Measurements from ENCODE around the gene DST.

Gene DST

DNA sequence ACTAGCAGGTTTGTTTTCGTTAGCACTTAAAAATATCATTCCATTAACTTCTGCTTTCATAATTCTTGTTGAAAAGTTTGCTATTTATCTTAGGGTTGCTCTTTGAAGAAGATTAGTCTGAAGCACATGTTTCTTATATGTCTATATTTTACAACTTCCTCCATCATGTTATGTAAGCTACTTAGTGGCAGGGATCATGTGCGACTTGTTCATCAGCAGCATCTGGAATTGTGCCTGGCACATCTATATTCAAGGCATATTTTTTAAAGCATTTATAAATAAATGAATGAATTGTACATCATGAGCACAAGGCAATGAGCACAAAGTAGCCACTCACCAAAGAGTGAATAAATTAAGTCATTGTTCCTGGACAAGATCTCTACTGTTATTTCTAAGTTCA is 208.1 kb downstream of the DST start:
- no peak for DNase-seq (ENCODE audit: low spot score)

DNA sequence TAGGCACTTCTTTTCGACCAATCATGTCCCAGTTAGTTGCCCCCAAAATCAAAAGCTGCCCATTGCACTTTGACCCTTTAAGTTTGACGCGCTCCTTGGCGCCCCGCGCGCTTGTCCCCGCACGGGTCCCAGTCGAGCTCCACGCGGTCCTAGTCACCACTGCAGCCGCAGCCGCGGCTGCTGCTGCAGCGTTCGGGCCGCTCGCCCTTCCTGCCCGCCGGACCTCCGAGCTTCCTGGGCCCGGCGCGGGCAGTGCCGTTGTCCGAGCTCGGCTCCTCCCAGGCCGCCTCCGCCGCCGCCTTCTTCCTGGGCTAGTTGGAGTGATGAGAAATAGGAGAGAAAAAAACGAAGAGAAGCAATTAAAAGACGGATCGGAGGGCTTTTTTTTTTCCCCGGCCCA is 209.6 kb downstream of the DST start:
- DNase-seq (ENCODE audit: low spot score), result no peak

DNA sequence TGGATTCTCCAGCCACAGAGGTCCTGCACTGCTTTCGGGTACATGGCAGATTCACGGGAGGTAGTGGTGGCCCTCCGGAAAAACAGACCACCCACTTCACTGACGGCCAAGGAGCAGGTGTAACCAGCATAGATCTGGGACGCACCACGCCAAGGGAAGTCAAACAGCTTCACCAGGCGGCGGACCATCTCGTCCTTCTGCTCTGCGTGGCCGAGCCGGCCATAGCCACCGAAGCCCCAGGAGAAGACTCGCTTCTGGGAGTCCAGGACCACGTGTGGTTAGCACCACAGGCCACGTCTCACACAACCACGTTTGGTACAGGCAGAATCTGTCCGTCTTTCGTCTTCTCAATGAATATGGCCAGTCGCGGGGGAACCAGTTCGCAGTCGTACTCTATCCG is 210.5 kb downstream of the DST start:
- no peak for DNase-seq (ENCODE audit: low spot score)

DNA sequence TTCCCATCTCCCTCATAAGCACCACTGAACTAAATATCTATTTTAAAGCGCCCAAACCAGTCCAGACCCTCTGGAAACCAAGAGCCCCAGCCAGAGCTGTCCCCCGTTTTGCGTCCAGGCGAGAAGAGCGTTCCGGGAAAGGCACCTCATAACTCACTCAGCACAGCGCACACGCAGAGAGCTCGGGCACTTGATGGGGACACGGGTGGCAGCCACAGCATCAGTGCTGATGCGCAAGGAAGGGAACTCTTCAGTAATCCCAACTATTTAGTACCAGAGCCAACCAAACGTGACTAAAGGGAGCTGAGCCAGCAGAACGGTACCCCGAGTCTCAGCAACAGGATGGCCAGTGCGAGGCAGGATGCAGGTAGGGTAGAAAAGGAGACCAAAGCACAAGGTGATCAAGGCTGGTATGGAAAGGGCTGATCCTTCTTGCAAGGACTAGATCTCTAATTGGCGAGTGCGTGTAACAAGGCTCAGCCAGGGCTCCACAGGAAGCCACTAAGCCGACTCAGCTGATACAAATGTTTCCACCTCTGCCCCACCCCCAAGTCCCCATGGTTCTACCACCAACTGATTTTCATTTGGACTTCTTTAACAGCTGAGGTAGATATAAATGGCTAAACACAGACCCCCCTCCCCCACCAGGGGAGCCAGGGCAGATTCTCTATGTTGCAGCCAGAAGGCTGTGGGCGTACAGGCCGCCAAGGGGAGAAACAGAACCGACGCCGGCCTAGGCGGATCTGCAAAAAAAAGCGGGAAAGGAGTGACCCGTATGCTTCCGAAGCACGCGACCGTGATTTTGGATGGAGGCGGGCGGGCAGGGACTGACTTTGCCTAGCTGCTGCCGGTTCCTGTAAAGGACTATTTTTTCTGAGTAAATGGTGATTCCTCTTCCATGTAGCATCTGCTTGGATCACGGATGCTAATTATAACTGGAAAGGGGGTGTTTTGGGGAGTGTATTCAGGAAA is 211.8 kb downstream of the DST start:
- no peak for DNase-seq (ENCODE audit: low spot score)

DNA sequence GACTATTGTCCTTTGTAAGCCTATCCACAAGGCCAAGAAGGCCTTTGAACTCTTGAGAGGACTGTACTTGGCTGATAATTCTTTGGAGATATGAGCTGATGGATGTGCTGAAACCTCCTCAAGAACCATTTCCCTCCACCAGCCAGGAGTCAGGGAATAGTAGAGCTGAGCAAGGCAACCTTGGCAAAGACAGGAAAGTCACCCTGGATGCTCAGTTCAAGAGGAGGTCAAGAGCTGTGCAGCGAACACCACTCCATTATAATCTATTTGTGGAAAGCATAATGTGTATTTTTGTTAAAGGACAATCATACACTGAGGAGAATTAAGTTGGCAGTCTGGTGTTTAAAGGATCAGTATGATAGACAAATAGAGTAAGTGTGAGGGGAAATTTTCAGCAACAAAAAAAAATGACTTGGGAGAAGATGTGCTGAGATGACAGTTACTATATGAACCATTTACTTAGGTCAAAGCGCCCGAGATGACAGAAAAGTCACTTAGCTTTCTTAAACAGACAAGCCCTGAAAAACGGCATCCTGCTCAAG is 218.1 kb downstream of the DST start:
- no peak for DNase-seq (ENCODE audit: low spot score)

DNA sequence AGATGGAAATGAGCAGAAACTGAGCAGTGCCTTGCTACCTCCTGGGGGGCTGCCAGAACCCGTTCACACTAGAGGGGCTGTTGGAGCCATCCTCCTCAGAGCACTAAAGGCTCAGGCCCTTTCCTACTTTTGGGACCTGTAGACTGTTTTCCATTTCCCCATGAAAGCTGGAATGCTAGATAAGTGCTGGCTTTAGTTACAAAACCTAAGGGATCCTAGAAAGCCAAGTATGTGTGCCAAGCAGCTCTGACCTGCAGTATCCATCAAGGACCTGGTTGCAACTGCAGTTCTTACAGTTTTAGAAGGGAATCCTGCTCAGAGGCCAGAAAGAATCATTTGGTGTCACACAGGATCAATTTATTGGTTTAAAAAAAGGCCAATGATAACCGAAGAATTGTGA is 218.6 kb downstream of the DST start:
- no peak for DNase-seq (ENCODE audit: low spot score)

DNA sequence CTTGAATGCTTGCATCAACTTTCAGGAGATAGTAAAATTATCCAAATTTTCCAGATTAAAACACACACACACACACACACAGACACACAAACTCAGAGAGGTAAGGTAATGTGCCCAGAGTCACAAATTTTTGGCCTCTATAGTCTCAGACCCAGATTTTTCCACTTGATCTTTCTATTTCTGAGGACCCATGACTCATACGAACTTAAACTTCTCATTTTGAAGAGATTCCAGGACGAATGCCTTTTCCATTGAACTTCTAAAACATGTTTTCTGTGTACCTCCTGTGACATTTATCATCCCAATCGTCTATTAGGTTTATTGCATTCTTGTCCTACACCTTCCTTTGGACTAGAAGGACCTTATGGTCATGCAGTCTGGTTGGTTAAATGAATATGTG is 222.4 kb downstream of the DST start:
- DNase-seq (ENCODE audit: low spot score), result no peak

DNA sequence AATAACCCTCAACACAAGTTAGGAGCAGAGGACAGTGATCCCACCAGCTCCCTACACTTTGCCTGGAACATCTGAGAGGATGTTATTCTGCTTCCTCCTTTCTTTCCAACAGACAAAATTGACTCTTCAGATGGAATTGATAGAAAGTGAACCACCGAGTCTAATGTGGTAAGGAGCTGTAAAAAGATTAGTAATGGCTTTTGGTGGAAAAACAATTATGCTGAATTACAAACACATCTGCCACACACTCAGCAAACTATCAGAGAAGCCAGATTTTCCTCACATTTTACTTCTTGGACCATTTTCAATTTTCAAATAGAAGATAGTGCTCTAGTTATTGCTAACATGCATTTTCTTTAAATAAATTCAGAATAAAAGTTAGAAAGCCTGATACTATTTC is 223.5 kb downstream of the DST start:
- no peak for DNase-seq (ENCODE audit: low spot score)

DNA sequence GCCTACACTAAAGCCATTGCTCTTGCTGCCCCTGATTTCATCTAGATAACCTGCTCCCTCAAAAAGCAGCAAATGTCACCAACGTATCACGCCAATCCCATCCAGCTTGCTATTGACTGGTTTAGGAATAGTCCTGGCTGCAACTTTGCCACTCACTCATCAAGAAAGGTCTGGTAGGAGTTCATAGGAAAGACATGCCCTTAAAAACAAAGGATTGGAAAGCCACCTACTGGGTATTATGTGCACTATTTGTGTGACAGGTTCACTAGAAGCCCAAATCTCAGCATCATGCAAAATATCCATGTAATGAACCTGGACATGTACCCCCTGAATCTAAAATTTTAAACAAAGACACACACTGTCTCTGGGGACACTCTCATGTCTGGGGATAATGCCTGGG is 224.9 kb downstream of the DST start:
- DNase-seq (ENCODE audit: low spot score), result no peak

DNA sequence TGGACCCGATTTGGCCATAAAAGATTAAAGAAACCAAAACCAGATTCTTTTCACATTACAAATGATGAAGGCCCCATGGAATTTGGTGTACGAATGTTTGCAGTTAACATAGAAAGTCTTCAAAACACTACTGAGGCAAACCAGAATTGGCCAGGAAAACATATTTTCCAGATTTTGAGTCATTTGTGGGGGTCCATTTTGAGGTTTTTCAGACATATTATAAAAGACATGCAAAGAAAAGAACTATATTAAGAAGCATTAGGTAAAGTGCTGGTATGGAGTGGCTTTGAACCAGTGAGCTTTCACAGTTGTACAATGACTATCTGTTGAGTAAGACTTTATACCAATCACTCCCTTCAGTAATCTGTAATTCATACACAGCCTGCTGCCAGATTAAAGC is 226.4 kb downstream of the DST start:
- no peak for DNase-seq (ENCODE audit: low spot score)

DNA sequence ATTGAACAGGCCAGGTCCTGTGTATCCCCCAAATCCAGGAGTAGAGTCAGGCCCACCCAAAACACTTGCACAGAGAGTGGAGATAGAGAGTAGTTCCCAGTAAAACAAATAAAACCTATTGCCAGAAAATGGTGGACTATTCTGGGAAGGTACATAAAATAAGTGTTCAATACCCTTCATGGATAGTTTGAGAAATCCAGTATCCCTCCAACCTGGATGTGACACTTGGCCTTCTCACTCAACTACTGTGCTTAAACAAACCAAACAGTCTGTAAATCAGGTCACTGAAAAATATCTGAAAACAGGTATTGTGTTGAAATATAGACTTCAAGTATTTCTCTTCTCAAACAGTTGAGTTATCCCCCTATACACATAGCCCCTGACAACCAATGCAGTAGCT is 233.7 kb downstream of the DST start:
- DNase-seq (ENCODE audit: low spot score), result no peak

Measured in kidney tubule cell (primary cell).